HG03558 (cell line): ENCODE data around the gene TMEM181.

Source experiments
- ATAC-seq: cut with Tn5 transposase; IDR thresholded peaks from one replicate; pipeline ENCODE4 v1.9.1; 2021; ENCODE audit warnings: moderate number of reproducible peaks; ENCODE audit not compliant: unreplicated experiment; ENCODE audit errors: extremely low read depth

Gene TMEM181

DNA sequence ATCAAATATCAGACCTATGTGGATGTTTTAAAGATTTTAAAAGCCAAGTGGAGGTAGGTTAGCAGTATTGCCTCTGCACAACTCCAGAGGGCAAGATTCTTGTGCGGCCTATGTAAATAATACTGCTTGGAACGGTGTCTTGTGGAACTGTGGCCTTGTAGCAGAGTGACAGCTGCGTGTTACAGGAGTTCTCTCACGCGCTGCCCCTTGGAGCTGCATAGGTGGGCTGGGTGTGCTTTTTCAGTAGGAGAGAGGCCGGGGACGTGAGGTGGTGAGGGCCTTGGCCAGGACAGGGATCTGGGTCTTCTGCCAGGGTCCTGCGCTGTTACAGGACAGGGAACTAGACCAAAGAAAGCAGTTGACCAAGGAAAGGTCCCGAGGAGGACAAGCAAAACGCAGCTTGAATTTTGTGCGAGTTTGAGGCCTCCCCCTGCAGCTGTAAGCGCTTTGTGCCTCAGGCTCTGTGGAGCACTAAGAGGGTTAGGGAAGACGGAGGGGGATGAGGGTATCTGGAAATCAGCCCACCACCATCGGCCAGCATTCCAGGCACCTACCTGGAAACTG is 1.5 kb downstream of the TMEM181 start:
- no peak for ATAC-seq

DNA sequence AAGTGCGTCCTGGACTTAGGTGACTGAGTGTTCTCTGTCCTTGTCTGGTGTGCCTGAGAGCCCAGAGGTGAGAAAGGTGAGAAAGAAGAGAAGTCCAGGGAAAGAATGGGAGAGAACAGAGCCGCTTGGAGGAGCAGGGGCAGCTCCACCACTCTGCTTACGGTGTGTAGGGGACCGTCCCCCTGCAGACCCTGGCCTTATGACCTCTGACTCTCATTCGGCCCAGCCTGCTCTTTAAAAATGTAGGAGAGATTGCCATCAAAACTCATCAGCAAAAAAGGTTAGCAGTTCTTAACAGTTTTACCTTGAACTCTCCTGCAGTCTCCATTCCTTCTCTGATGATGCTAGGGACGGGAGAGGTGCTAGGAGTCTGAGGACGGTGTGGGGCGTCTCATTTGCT is 2.0 kb downstream of the TMEM181 start:
- no peak for ATAC-seq

DNA sequence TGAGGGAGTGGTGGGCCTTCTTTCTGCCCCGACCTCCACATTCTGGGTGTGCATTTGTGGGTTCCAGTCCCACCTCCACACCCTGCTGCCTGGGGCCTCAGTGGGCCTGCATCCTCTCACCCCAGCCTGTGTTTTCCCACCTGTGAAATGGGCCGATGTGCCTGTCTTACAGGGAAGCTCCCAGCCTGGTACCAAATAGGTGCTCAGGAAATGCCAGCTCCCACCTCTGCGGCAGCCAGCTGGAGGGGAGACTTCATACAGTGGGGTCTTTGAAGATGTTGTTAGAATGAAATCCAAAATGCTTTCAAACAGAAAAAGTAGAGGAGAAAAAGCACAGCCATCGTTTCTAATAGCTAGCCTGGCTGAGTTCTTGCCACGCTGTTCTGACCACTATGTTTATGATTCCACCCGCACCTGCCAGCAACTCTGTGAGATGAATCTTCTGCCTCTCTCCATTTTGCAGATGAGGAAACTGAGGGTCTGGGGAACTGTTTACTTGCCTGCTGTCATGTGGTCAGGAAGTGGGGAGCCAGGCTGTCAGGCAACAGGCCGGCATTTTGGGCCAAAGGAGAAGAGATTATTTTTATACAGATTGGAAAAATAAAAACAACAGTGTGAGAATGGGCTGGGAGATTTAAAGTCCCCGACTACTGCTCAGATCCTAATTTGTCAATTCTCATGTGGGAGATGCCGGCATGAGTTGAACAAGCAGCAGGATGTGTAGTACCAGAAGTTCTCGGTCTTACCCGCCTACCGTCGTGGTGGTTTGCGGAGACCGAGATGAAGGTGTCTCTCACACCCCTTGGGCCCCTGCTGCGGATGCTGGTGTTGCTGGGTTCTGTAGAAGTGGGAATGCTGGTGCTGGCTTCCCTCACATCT is 4.6 kb downstream of the TMEM181 start:
- no peak for ATAC-seq

DNA sequence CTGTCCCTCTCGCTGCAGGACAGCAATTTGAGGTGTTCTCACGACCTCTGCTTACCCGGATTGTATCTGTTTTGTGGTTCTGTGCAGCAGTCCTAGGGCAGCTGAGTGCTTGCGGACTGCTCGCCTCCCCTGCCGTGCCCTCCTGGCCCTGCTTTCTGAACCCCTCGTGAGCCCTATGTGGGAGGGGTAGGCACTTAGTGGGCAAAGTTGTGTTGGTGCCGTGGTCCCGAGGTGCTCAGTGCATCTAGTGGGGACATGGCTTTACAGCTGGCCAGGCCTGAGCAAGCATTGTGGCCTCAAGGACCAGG is 5.2 kb downstream of the TMEM181 start:
- no peak for ATAC-seq

DNA sequence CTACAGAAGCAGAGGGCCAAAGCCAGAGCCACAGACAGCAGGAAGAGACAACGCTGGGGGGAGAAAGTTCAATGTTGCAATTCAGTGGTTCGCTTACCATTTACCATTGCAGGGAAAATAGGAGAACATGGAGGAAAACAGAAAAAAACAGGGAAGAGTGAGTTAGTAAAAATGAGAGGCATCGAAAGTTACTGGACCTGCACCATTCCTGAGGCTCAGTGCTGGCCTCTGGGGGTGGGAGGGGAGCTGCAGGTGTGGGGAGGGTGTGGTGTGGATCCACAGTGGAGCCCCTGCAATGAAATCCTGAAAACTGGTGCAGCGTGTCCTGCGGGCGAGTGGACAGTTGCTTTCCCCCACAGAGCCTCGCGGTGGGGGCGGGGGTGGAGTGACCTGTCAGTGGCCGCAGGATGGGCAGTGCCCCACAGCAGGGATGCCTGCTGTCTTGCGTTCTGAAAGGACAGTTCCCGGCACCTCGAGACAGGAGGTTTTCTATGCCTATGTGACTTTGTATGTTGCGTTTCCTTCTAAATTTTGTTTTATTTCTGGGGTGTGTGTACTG is 5.7 kb downstream of the TMEM181 start:
- ATAC-seq, result no peak

DNA sequence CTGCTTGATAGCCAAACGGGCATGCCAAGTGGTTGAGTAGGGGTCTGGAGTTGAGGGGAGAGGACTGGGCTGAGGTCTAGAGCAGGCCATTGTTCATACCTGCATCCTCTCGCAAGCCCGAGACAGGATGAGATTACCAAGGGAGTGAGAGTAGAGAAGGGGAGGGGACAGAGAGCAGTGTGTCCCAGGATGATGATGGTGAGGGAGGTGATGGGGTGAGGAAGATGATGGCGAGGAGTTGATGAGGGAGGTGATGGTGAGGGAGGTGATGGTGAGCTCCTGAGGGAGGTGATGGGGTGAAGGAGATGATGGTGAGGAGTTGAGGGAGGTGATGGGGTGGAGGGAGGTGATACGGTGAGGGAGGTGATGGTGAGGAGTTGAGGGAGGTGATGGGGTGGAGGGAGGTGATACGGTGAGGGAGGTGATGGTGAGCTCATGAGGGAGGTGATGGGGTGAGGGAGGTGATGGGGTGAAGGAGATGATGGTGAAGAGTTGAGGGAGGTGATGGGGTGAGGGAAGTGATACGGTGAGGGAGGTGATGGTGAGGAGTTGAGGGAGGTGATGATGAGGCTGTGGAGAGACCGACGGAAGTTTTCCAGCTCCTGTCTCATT is 6.4 kb downstream of the TMEM181 start:
- ATAC-seq, result no peak

DNA sequence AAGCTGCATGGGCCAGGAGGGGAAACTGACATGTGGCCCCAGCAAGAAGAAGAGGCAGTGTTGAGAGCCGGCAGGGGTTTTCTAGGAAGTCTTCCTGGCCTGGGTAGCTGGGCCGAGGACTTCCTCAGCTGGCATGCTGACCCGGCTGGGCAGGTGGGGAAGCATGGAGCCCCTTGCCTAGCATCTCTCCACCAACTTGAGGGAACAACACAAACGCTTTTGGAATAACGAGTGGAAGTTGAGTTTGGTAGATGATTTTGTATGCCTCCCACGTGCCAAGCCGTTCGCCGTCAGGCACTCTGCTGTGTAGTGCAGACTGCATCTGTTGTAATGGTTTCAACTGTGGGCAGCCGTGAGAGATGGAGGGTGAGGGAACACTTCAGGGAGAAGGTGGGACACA is 7.3 kb downstream of the TMEM181 start:
- no peak for ATAC-seq

DNA sequence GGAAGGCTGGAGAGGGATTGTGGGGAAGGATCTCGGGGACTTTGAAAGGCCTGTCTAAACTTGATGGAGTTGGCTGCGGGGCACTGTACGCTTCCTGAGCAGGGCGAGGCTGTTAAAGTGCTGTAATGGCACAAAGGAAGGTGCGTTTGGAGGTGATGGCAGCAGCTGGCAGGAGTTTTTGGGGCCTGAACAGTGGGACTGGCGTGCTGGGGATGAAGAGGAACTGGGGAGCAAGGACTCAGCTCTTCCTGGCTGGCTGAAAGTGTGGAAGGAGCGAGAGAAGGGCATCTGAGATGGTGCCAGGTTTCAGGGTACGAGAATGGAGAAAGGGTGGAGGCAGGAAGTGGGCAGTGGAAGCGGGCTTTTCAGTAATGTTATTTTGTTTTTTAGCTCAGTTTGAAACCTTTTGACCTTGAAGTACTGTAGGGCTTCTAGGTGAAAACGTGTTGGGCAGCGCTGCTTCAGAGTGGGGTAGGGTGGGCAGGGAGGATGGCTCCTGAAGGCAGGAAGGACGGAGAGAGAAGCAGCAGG is 8.0 kb downstream of the TMEM181 start:
- ATAC-seq, result no peak

DNA sequence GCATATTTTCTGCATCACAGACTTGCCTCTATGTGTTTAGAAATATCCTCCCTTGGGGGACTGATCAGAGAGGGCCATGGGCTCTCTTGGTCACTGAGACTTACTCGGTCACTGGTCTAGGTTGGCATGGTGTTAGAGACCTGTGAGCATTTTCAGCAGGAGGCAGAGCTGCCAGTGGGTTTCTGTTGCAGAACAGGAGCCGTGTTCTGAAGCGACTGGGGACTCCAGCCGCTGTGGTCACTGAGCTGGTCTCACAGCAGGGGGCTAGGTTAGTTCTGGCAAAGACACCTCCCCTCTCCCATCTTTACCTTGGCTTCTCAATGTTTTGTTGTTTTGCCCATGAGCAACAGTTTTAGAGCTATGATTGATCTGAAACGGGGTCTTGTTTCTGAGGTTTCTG is 8.7 kb downstream of the TMEM181 start:
- ATAC-seq, result no peak

DNA sequence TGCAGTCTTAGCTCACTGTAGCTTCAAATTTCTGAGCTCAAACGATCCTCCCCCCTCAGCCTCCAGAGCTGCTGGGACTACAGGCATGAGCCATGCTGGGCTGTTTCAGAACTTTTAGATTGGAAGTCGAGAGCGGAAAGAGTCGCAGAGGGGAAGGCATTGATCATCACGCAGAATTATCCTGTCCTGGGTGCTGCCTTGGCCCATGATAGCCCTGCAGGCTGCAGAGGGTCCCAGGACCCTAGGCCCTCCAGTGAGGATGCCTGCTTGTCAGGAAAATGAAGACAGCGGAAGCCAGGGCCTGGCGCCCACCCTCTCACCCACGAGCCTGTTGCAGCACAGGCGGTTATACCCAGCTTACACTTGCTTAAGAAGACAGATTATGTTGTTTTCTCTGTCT is 9.1 kb downstream of the TMEM181 start:
- ATAC-seq, result no peak

DNA sequence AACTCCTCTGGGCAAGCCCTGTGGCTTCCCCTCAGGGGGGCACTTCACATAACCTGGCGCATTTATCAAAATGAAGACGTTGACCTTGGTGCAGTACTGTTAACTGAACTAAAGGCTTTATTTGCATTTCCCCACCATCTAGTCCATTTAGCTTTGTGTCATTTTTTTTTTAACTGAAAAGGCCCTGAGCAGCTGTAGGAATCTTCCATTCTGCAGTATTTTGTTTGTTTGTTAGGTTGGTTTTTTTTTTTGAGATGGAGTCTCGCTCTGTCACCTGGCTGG is 10.7 kb downstream of the TMEM181 start:
- ATAC-seq, result no peak

DNA sequence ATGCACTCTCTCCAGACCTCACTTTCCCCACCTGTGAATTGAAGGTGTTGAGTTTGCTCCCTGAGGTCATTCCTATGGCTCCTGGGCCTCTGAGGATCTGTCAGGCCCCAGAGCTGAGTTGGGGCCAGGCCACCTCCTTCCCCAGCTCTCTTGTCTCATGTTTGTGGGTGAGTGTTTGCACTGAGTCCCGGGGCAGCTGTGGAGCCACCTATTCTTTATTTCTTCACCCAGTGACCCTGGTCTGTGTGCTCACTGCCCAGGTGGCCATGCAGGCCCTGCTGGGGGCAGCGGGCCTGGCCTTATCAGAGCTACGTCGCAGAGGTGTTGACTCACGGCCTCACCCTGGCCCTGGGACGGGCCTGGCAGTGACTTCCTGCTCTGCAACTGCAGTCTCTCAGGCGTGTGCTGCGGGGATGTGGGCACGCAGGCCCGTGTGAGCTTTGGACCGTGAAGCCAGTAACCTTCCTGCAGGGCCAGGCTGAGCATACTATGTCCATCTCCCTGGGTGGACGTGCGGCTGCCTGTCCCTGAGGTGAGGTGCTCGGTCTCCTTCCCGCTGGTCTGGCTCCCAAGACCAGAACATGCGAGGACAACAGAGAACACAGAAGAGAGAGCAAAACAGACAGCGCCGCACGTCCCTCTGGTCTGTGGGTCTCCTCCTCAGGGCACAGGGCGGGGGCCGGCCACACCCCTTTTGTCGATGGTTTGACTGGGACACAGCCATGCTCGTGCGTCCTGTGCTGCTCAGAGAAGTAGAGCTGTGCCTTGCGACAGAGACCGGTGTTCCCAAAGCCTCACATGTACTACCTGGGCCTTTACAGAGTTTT is 12.1 kb downstream of the TMEM181 start:
- ATAC-seq, result no peak

DNA sequence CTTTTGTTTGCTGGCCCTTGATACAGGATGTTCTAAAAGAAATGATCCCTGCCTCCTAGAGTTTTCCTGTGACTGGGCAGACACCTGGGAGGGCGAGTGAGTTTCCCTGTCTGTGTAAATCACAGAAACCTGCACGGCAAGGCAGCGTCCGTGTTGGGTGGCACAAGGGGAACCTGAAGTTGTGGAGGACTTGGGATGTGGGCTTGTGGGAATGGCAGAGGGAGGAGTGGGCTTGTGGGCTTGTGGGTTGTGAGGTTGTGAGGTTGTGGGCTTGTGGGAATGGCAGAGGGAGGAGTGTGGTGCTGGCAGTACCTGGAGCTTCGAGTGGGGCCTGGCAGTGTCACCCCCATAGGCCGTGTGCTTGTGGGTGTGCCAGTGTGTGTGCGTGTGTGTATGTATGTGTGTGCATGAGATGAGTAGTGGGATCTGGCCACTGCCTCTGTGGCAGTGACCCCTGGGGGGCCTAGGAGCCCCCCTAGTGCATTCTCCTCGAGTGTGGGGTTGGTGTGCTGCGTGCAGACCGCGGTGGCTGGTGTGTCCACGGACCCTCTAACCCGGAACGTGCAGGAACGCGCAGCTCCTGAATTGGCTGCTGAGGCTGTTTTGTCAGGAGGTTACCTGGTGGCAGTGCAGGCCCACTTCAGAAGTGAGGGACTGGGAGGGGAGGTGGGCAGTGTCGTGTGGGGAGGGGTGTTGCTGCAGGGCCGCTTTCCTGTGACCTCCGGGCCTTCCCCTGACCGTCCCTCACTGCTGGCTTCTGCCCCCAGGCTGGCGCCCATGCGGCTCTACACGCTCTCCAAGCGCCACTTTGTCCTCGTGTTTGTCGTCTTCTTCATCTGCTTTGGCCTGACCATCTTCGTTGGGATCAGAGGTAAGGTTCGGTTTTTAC is 13.0 kb downstream of the TMEM181 start:
- no peak for ATAC-seq

DNA sequence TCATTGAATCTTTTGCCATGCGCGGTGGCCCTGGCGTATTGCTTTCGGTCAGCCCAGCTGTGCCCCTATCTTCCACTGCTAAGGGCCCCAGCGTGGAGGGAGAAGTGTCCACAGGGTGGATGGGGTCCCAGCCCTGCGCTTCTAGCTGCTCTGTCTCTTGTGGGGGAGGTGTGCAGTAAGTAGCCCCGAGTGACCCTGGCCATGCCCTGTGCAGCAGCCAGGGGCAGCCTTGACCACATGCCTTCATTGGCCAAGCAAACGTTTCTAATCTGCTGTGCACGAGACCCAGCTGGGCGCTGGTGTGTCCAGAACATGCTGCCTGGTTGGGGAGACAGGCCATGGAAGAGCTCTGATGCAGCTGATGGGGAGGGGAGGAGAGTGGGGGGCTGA is 13.6 kb downstream of the TMEM181 start:
- no peak for ATAC-seq

DNA sequence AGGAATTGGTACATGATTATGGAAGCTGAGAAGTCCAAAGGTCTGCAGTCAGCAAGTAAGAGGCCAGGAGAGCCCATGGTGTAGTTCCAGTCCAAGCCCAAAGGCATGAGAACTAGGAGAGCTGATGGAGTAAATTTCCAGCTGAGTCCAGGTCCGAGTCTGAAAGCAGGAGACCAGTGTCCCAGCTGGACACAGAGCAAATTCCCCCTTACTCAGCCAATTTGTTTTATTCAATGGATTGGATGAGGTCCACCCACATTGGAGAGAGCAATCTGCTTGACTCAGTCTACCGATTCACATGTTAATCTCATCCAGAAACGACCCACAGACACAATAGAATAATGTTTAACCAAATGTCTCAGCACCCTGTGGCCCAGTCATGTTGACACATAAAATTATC is 14.9 kb downstream of the TMEM181 start:
- no peak for ATAC-seq

DNA sequence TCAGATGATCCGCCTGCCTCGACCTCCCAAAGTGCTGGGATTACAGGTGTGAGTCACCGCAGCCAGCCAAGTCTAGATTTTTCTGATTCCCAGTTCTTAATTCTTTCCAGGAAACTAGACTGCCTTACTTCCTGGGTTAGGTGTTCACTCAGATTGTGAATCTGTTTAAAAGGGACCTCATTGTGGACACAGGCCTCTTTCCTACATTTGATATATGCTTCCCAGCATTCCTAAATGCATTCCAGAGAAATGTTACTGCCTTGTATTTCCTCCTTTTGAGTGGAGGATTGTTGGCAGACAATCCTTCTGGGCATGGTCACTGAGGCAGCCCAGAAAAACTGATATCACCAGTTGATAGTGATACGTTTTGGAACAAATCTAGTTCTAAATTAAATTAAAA is 15.7 kb downstream of the TMEM181 start:
- ATAC-seq, result no peak

DNA sequence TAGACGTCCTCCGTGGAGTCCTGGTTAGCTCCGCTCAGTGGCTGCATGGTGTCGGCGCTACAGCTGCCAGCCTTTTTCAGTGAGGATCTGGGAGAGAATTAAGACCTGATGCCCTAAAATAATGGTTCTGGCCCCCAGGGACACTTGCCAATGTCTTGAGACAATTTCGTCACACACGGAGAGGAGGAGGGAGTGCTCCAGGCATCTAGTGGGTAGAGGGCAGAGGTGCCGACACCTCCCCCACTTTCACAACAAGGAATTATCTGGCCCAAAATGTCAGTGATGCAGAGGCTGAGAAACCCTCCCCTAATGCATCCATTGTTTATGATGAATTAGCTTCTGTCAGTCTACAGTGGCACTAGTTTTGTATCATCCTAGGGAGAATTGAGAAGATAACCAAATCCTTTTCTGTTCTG is 24.4 kb downstream of the TMEM181 start:
- ATAC-seq, result no peak

DNA sequence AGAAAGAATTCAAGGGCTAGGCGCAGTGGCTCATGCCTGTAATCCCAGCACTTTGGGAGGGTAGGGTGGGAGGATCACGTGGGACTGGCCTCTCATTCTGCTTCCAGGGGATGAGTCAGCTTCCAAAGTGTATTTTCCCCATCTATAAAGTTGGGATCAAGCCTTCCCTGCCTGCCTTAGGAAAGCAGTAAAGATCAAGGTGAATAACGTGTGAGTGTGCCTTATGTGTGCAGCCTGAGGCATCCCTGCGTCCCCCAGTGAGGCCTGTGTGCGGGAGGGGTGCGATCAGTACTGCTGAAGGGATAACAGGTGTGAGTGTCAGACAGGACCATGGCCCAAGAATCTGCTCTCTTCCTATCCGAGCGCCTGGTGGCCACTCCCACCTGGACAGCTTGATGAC is 26.8 kb downstream of the TMEM181 start:
- ATAC-seq, result no peak

DNA sequence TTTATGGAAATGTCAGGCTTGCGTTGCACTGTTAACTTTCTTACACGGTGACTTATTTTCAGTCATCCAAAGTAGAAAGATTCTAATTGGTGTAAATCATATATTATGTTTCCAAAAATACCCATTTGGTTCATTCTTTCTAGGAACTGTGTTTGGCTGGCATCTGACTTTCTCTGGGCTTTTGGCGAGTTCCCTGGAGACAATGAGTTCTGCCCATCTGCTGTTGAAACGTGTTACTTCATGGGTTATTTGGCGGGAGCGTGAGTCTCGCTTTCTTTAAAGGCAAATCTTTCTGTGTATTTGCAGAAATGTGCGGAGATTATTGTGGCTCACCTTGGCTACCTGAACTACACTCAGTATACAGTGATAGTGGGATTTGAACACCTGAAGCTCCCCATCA is 29.5 kb downstream of the TMEM181 start:
- no peak for ATAC-seq
